Subcutaneous abdominal adipose tissue (tissue), 5 donors: ENCODE data around the gene SRCIN1.

Source experiments
- H3K27ac ChIP-seq: one replicate; pipeline ENCODE4 v1.7.0; 2013; ENCODE audit warnings: low read depth, mild to moderate bottlenecking, inconsistent platforms, low read length, moderate library complexity
- H3K27me3 ChIP-seq, 5 donors: one replicate each; pipeline ENCODE4 v1.7.0; 2013; ENCODE audit warnings: low read length in 5 of 5, inconsistent platforms in 1 of 5; ENCODE audit not compliant: control insufficient read depth in 5 of 5, insufficient read depth in 4 of 5
- H3K36me3 ChIP-seq, 5 donors: one replicate each; pipeline ENCODE4 v1.7.0; 2013; ENCODE audit warnings: low read length in 5 of 5; ENCODE audit not compliant: control insufficient read depth in 5 of 5, insufficient read depth in 5 of 5
- H3K4me1 ChIP-seq, 5 donors: one replicate each; pipeline ENCODE4 v1.7.0; 2013; ENCODE audit warnings: low read length in 5 of 5, mild to moderate bottlenecking in 3 of 5, moderate library complexity in 1 of 5; ENCODE audit not compliant: control insufficient read depth in 5 of 5, insufficient read depth in 5 of 5
- H3K4me3 ChIP-seq, 5 donors: one replicate each; pipeline ENCODE4 v1.7.0; 2013; ENCODE audit warnings: low read length in 5 of 5, low read depth in 1 of 5
- H3K9ac ChIP-seq, 5 donors: one replicate each; pipeline ENCODE4 v1.7.0; 2013; ENCODE audit warnings: low read length in 5 of 5, mild to moderate bottlenecking in 4 of 5, moderate library complexity in 3 of 5
- H3K9me3 ChIP-seq, 5 donors: one replicate each; pipeline ENCODE4 v1.7.0; 2013; ENCODE audit warnings: low read length in 5 of 5; ENCODE audit not compliant: control insufficient read depth in 5 of 5
- donor health status: healthy.
- donor health status: healthy.
- donor health status: healthy.
- donor health status: healthy.
- donor health status: healthy.

The SRCIN1 gene

DNA sequence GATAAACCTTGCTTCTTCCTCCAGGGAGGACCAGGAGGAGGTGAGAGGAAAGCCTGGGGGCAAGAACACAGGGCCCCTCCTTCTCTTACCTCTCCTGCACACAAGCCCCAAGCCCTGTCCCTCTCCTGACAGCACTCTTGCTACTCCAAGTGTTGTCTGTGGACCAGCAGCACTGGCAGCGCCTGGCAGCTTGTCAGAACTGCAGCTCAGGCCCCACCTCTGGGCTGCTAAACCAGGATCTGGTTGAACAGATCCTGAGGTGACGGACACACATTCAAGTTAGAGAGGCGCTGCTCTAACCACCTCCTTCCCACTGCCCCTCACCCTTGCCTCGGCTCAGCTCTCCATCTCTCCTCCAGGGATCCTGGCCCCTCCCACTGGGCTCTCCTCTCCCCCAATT is 56.5 kb downstream of the SRCIN1 start:
- Histone ChIP-seq H3K36me3 (peaks cover 0 to 2% (median 0%) of the 10 kb centered on the region in 5 donors), H3K4me1 (peaks cover 0 to 16% (median 2%) of the 10 kb centered on the region in 5 donors), H3K27ac (no peak overlapping the region)

GRCh38 chr17:38547444-38547843 is 58.3 kb downstream of the SRCIN1 start:
- Histone ChIP-seq H3K27ac (no peak overlapping the region), H3K27me3 (peaks cover 0 to 7% (median 3%) of the 10 kb centered on the region in 5 donors), H3K9me3 (no peaks in the 10 kb centered on the region), H3K9ac (no peak overlapping the region), H3K36me3 (peaks cover 0 to 1% (median 0%) of the 10 kb centered on the region in 5 donors), H3K4me3 (no peak overlapping the region), H3K4me1 (peaks cover 0 to 28% (median 0%) of the 10 kb centered on the region in 5 donors)

More for the DNA sequence above, 56.5 kb downstream of the SRCIN1 start:
- no peak overlapping the region for H3K9ac ChIP-seq
- no peaks in the 10 kb centered on the region for H3K9me3 ChIP-seq
- peaks cover 0 to 7% (median 5%) of the 10 kb centered on the region in 5 donors for H3K27me3 ChIP-seq
- H3K4me3 ChIP-seq, result no peak overlapping the region

- Histone ChIP-seq H3K27me3 (peaks cover 0 to 7% (median 3%) of the 10 kb centered on the region in 5 donors), H3K4me1 (peaks cover 0 to 28% (median 0%) of the 10 kb centered on the region in 5 donors), H3K9ac (no peak overlapping the region), H3K4me3 (no peak overlapping the region), H3K9me3 (no peaks in the 10 kb centered on the region), H3K27ac (no peak overlapping the region), H3K36me3 (no peaks in the 10 kb centered on the region)
Observed at GRCh38 chr17:38546396-38546795, 59.4 kb downstream of the SRCIN1 start.

DNA sequence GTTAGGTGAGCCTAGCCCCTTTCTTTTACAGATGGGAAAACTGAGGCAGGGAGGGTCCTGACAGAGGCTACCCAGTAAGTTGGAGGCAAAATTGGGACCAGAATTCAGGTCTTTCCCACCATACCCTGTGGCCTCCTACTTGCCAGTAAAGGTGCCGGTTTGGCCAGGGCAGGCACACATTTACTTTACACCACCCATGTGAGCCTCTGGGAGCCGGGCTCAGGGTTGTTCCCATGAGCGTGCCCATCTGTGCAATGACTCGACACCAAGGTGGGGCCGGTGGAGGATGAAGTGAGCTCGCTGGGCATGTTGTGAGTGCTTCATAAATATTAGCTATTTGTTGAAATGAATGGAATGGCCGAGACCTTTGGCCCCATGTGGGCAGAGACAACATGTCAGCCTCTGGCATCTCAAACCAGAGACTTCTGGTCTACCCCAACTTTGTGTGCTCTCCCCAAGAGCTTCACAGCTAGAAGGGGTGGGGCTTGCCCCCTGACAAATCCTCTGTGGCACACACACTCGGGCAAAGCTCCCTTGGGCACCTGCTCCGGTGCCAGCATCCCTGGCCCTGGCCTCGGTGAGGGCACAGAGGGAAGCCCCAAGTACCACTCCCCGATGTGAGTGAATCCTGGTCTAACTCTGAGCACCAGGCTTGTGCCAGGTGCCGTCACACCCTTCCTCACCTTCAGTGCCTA is 60.1 kb downstream of the SRCIN1 start:
- H3K4me1 ChIP-seq, result peaks cover 0 to 28% (median 0%) of the 10 kb centered on the region in 5 donors

DNA sequence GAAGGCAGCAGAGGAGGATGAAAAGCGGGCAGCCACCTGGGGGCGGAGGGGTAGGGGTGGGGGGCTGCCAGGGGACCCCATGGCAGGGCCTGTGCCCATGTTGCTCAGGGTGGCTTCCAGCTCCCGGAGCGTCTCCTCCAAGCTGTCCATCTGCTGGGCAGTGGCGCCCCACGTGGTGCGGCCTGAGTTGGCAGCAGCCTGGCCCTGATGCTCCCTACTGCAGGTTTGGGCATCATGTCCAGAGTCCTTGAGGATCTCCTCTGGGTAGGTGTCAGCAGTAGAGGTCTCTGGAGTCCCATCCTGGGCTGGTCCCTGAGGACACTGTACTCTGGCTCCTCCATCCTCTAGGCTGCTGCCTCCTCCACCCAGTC is 60.9 kb downstream of the SRCIN1 start:
- H3K9ac ChIP-seq, result no peak overlapping the region
- H3K36me3 ChIP-seq, result no peaks in the 10 kb centered on the region
- no peaks in the 10 kb centered on the region for H3K9me3 ChIP-seq
- H3K27ac ChIP-seq, result no peak overlapping the region
- no peak overlapping the region for H3K4me3 ChIP-seq
- H3K27me3 ChIP-seq, result peaks cover 0 to 7% (median 0%) of the 10 kb centered on the region in 5 donors
- H3K4me1 ChIP-seq, result peaks cover 0 to 28% (median 0%) of the 10 kb centered on the region in 5 donors

More for the DNA sequence above, 60.1 kb downstream of the SRCIN1 start:
- no peaks in the 10 kb centered on the region for H3K9me3 ChIP-seq
- no peak overlapping the region for H3K4me3 ChIP-seq
- H3K9ac ChIP-seq, result no peak overlapping the region
- no peak overlapping the region for H3K27ac ChIP-seq
- H3K36me3 ChIP-seq, result no peaks in the 10 kb centered on the region
- H3K27me3 ChIP-seq, result peaks cover 0 to 7% (median 2%) of the 10 kb centered on the region in 5 donors

DNA sequence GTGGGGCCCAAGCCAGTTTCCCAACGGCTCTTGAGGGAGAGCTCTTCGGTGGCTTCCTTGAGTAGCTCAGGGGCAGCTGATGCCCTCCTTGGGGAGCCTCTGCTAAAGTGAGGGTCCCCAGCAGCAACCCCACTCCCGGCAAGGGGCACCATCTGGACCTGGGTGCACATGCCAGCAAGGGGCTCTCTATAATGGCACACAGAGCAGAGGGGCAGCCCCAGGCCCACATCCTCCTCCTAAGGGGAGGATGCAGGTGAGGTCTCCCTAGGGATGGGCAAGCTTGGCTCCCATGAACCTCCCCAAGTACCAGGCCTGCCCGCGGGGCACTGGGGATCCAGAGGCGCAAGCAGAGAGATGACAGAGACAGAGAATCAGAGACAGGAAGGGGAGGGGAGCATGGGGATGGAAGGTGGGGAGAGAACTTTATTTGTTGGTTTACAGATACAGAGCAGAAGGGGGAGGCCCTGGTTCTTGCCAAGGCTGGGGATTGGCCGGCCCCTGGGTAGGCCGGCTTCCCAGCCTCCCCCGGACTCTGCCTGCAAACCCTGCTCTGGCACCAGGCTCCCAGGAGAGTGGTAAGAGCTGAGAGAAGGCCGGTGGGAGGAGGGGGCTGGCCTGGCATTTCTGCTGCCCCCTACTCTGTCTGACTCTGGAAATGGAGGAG is 61.4 kb downstream of the SRCIN1 start:
- Histone ChIP-seq H3K27me3 (peaks cover 0 to 7% (median 2%) of the 10 kb centered on the region in 5 donors), H3K9ac (no peak overlapping the region), H3K36me3 (no peaks in the 10 kb centered on the region), H3K27ac (no peak overlapping the region), H3K4me3 (no peak overlapping the region), H3K9me3 (no peaks in the 10 kb centered on the region), H3K4me1 (peaks cover 0 to 28% (median 0%) of the 10 kb centered on the region in 5 donors)

GRCh38 chr17:38543403-38544174 is 62.2 kb downstream of the SRCIN1 start:
- peaks cover 0 to 28% (median 0%) of the 10 kb centered on the region in 5 donors for H3K4me1 ChIP-seq
- H3K9me3 ChIP-seq, result no peaks in the 10 kb centered on the region
- no peaks in the 10 kb centered on the region for H3K36me3 ChIP-seq
- H3K4me3 ChIP-seq, result no peak overlapping the region
- H3K9ac ChIP-seq, result no peak overlapping the region
- peaks cover 0 to 7% (median 4%) of the 10 kb centered on the region in 5 donors for H3K27me3 ChIP-seq
- no peak overlapping the region for H3K27ac ChIP-seq

DNA sequence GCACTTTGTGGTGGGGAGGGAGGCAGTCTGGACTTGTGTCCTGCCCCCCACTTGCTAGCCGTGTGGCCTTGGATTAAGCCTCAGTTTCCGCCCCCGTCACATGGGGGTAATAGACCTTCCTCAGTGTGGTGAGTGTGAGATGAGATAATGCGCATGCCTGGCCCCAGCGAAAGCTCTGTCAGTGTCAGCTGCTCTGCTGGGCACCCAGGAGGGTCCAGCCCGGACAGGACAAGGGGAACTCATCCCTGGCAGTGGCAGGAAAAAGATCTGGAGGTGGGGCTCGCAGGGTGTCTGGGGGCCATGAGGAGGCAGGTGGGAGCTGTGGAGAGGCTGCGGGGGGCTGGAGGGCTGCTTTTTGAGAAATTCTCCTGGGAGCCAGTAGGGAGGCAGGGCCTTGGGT is 63.5 kb downstream of the SRCIN1 start:
- Histone ChIP-seq H3K9ac (no peak overlapping the region), H3K9me3 (no peaks in the 10 kb centered on the region), H3K4me3 (no peak overlapping the region), H3K27ac (no peak overlapping the region), H3K27me3 (peaks cover 0 to 4% (median 4%) of the 10 kb centered on the region in 5 donors), H3K36me3 (no peaks in the 10 kb centered on the region), H3K4me1 (peaks cover 0 to 26% (median 0%) of the 10 kb centered on the region in 5 donors)

- no peak overlapping the region for H3K4me3 ChIP-seq
- peaks cover 0 to 18% (median 0%) of the 10 kb centered on the region in 5 donors for H3K4me1 ChIP-seq
- H3K27ac ChIP-seq, result no peak overlapping the region
- H3K27me3 ChIP-seq, result peaks cover 1 to 7% (median 3%) of the 10 kb centered on the region in 5 donors
- no peaks in the 10 kb centered on the region for H3K9me3 ChIP-seq
- H3K9ac ChIP-seq, result no peak overlapping the region
- H3K36me3 ChIP-seq, result no peaks in the 10 kb centered on the region
Observed at GRCh38 chr17:38541281-38541680, 64.5 kb downstream of the SRCIN1 start.
